ENCODE data around the gene ERC2.

Gene ERC2

DNA sequence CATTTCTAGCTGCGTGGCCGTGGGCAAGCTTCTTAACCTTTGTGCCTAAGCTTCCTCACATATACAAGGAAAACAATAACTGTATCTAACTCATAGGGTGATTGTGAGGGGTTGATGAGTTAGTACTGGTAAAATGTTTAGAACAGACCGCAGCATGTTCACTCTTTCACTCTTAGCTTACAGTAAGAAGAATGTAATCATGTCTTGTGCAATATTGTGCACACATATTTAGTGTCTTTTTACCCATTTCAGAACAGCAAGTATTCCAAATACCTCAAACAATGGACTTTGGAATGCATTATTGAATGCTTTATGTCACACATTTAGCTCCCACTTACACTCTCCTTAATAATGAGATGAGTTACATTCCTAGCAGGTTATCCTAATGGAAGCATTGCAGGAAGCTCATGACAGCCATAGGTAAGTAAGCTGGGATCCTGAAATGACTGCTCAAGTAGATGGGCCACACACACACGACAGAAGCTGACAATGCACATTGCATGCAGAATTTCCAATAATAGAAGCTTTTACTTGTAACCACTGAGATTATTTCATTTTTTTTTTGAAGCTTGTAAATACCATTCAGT is 512.3 kb downstream of the ERC2 start:
- no peak for DNase-seq (ENCODE audit: extremely low read depth, low read depth)

DNA sequence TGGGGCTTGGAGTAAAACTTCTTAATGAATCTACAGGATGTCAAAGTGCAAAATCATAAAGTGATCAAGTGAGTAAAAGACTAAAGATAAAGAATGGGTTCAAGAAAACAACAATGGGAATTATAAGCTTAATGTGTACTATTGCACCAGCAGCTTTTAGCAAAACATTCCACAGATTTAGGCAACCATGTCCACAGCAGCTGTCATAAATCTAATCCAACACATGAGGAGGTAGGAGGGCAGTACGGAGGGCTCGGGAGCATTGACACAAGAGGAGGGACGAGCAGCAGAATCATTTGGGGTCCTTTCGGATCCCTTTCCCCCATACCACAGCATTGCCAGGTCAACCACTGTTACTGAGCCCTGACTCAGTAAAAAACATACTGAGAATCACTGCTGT is 516.9 kb downstream of the ERC2 start:
- no peak for DNase-seq (ENCODE audit: extremely low read depth, low read depth)
- no peak overlapping the region for H3K4me3 ChIP-seq (replicated peaks; ENCODE audit: low read depth, low read length)
- TF ChIP-seq CTCF (IDR thresholded peaks at IDR 0.05; ENCODE audit: low read depth, low read length, missing control alignments): no peak

More for the DNA sequence above, 512.3 kb downstream of the ERC2 start:
- no peak overlapping the region for H3K4me3 ChIP-seq (replicated peaks; ENCODE audit: low read depth, low read length)
- no peak for TF ChIP-seq CTCF (IDR thresholded peaks at IDR 0.05; ENCODE audit: low read depth, low read length, missing control alignments)

DNA sequence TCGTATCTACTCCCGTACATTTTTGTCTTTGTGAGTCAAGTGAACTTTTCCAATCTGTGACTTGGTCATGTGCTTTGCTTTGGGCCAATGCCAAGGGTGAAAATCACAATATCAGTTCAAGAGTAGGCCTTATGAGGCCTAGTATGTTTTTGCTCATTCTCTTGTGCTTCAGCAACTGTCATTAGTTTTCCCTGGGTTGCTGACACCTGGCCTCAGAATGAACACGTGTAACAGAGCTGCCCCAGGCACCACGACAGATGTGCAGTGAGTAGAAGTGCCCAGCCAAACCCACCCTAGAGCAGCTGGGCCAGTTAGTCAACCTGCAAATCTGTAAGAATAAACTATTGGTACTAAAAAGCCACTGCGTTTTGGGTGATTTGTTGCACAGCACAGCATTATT is 520.9 kb downstream of the ERC2 start:
- DNase-seq (ENCODE audit: extremely low read depth, low read depth): no peak
- no peak for TF ChIP-seq CTCF (IDR thresholded peaks at IDR 0.05; ENCODE audit: low read depth, low read length, missing control alignments)
- H3K4me3 ChIP-seq (replicated peaks; ENCODE audit: low read depth, low read length): no peak overlapping the region

DNA sequence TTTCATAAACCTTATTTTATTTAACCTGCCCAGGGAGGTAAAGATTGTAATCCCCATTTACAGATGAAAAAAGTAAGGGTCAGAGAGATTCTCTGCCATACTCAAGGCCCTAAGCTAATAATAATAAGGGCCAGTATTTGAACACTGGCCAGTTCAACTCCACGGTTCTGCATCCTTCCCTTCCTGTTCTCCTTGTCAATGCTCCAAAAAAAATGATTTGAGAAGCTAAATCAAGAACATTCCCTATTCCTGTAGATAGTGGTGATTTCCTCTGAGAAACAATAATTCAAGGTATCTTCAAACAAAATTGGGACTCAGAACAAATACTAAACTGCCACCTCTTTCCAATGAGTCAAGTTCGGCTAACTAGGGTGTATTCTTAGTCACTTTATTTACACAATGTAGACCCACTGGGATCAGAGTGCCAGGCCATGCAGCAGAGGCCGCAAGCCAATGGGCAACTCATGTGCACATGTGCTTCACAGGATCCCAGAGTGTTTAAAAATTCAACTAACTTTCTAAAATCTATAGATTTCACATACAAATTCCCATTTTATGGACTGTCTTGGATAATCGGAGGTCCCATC is 521.6 kb downstream of the ERC2 start:
- DNase-seq (ENCODE audit: extremely low read depth, low read depth): no peak
- H3K4me3 ChIP-seq (replicated peaks; ENCODE audit: low read depth, low read length): no peak overlapping the region
- TF ChIP-seq CTCF (IDR thresholded peaks at IDR 0.05; ENCODE audit: low read depth, low read length, missing control alignments): no peak

DNA sequence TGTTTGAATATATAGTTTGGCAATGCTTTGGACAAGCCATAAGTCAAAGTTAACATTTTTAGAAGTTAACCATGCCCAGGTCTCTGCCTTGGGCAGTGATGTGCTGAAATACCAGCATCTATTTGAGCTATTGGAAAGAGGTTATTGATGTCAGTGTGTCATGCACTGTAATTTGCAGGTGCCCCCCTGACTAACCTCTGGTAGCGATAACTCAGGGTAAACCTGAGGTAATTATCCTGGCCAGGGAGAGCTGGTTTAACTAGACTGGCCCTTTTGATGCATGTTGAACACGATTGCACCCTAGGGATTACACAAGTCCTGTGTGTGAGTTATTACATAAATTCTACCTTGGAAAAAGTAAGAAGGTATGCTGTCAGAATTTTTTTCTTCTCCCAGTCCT is 525.4 kb downstream of the ERC2 start:
- DNase-seq (ENCODE audit: extremely low read depth, low read depth): no peak
- no peak for TF ChIP-seq CTCF (IDR thresholded peaks at IDR 0.05; ENCODE audit: low read depth, low read length, missing control alignments)

GRCh38 chr3:55939287-55939686 is 529.0 kb downstream of the ERC2 start:
- no peak for TF ChIP-seq CTCF (IDR thresholded peaks at IDR 0.05; ENCODE audit: low read depth, low read length, missing control alignments)
- DNase-seq (ENCODE audit: extremely low read depth, low read depth): no peak
- H3K4me3 ChIP-seq (replicated peaks; ENCODE audit: low read depth, low read length): no peak overlapping the region

More for the DNA sequence above, 525.4 kb downstream of the ERC2 start:
- no peak overlapping the region for H3K4me3 ChIP-seq (replicated peaks; ENCODE audit: low read depth, low read length)

DNA sequence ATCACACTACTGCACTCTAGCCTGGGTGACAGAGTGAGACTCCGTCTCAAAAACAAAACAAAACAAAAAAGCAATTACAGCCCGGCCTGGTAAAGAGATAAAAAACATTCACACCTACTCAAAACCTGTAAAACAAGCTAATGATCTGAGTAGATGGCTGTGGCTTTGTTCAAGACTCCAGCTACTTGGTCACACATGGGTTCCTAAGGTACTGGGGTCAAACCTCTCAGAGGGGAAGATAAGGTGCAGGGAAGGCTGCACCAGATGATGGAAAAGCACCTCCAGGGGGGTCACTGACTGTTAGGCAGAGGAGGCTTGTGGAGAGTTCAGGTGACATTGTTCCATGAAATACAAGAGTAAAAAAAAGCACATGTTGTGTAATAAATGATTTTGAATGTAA is 531.0 kb downstream of the ERC2 start:
- no peak for DNase-seq (ENCODE audit: extremely low read depth, low read depth)
- H3K4me3 ChIP-seq (replicated peaks; ENCODE audit: low read depth, low read length): no peak overlapping the region
- no peak for TF ChIP-seq CTCF (IDR thresholded peaks at IDR 0.05; ENCODE audit: low read depth, low read length, missing control alignments)
